Trophoblast cell (in vitro differentiated cells and primary cell): ENCODE data around the gene INCENP. TPM values are rescaled to one million over a fixed set of nuclear protein-coding genes. Genes with fewer than 3 reads are reported as not detected.
A peak's percentile ranks its signal among the peaks of the same experiment; 100 is the strongest.

ENCODE experiments used
- DNase-seq, 2 donors: peaks; one replicate each; pipeline ENCODE4 v3.0.0-alpha.2; 2016
- H2AFZ ChIP-seq: 2 replicates; pipeline ENCODE4 v1.6.1; 2013; ENCODE audit warnings: low read length, moderate library complexity, mild to moderate bottlenecking; ENCODE audit not compliant: insufficient read depth, poor library complexity
- H2AK5ac ChIP-seq: 2 replicates; pipeline ENCODE4 v1.6.1; 2013; ENCODE audit warnings: mild to moderate bottlenecking, low read length
- H2BK120ac ChIP-seq: 2 replicates; pipeline ENCODE4 v1.6.1; 2013; ENCODE audit warnings: low read length, mild to moderate bottlenecking, moderate library complexity; ENCODE audit not compliant: insufficient read depth, poor library complexity
- H2BK12ac ChIP-seq: 2 replicates; pipeline ENCODE4 v1.6.1; 2013; ENCODE audit warnings: mild to moderate bottlenecking, low read length, moderate library complexity
- H2BK5ac ChIP-seq: 2 replicates; pipeline ENCODE4 v1.6.1; 2013; ENCODE audit warnings: low read length, low read depth, moderate library complexity, mild to moderate bottlenecking; ENCODE audit not compliant: poor library complexity
- H3K14ac ChIP-seq: 2 replicates; pipeline ENCODE4 v1.6.1; 2013; ENCODE audit warnings: mild to moderate bottlenecking, low read length
- H3K18ac ChIP-seq: 2 replicates; pipeline ENCODE4 v1.6.1; 2013; ENCODE audit warnings: mild to moderate bottlenecking, low read length
- H3K23ac ChIP-seq: 2 replicates; pipeline ENCODE4 v1.6.1; 2013; ENCODE audit warnings: low read length
- H3K27ac ChIP-seq: 2 replicates; pipeline ENCODE4 v1.5.1; 2013; ENCODE audit warnings: low read depth, mild to moderate bottlenecking, inconsistent platforms, low read length, moderate library complexity
- H3K27me3 ChIP-seq: 2 replicates; pipeline ENCODE4 v1.6.1; 2013; ENCODE audit warnings: inconsistent platforms, mild to moderate bottlenecking, low read length, moderate library complexity; ENCODE audit not compliant: insufficient read depth
- H3K36me3 ChIP-seq, 2 experiments: 1 replicate in 1 of 2; 2 replicates in 1 of 2; pipeline ENCODE4 v1.6.1; 2013; ENCODE audit warnings: low read length in 2 of 2, mild to moderate bottlenecking in 2 of 2, moderate library complexity in 1 of 2; ENCODE audit not compliant: insufficient read depth in 2 of 2, control insufficient read depth in 1 of 2
- H3K4ac ChIP-seq: 2 replicates; pipeline ENCODE4 v1.6.1; 2013; ENCODE audit warnings: low read depth, mild to moderate bottlenecking, low read length, moderate library complexity
- H3K4me1 ChIP-seq, 2 experiments: 1 replicate in 1 of 2; 2 replicates in 1 of 2; pipeline ENCODE4 v1.6.1; 2013; ENCODE audit warnings: low read length in 2 of 2, mild to moderate bottlenecking in 2 of 2, moderate library complexity in 1 of 2; ENCODE audit not compliant: insufficient read depth in 2 of 2, control insufficient read depth in 1 of 2
- H3K4me2 ChIP-seq: 2 replicates; pipeline ENCODE4 v1.6.1; 2013; ENCODE audit warnings: inconsistent platforms, mild to moderate bottlenecking, low read length, moderate library complexity
- H3K4me3 ChIP-seq: 2 replicates; pipeline ENCODE4 v1.5.1; 2013; ENCODE audit warnings: mild to moderate bottlenecking, low read depth, low read length, inconsistent platforms
- H3K79me1 ChIP-seq: one replicate; pipeline ENCODE4 v1.6.1; 2013; ENCODE audit warnings: low read length
- H3K79me2 ChIP-seq: 2 replicates; pipeline ENCODE4 v1.6.1; 2013; ENCODE audit warnings: low read length, mild to moderate bottlenecking; ENCODE audit not compliant: control insufficient read depth, insufficient read depth, poor library complexity
- H3K9ac ChIP-seq: 2 replicates; pipeline ENCODE4 v1.6.1; 2013; ENCODE audit warnings: mild to moderate bottlenecking, low read length
- H3K9me3 ChIP-seq: 2 replicates; pipeline ENCODE4 v1.6.1; 2013; ENCODE audit warnings: low read depth, mild to moderate bottlenecking, control low read depth, inconsistent platforms, low read length; ENCODE audit not compliant: insufficient read depth
- H4K12ac ChIP-seq: 2 replicates; pipeline ENCODE4 v1.6.1; 2013; ENCODE audit warnings: low read depth, mild to moderate bottlenecking, low read length, moderate library complexity
- H4K8ac ChIP-seq: 2 replicates; pipeline ENCODE4 v1.6.1; 2013; ENCODE audit warnings: low read depth, mild to moderate bottlenecking, low read length, moderate library complexity
- H4K91ac ChIP-seq: one replicate; pipeline ENCODE4 v1.6.1; 2013; ENCODE audit warnings: low read depth, mild to moderate bottlenecking, low read length, moderate library complexity
- WGBS: extraction: QIAGEN DNeasy Blood & Tissue Kit; methylation state at CpG from one replicate; pipeline ENCODE4 v1.1.7; 2013; ENCODE audit warnings: missing lambda C conversion rate; ENCODE audit not compliant: insufficient read length, insufficient coverage; ENCODE audit errors: extremely low coverage; 5-methylcytosine and 5-hydroxymethylcytosine counted together
- polyA plus RNA-seq: library from polyadenylated mRNA; stranded (reverse); fragments of 200-250 nt; gene quantifications from 2 replicates; pipeline ENCODE4 v1.2.3, GENCODE V29; 2013

Gene INCENP
- polyA plus RNA-seq, result 36.7 and 38.4 TPM in 2 replicates

DNA sequence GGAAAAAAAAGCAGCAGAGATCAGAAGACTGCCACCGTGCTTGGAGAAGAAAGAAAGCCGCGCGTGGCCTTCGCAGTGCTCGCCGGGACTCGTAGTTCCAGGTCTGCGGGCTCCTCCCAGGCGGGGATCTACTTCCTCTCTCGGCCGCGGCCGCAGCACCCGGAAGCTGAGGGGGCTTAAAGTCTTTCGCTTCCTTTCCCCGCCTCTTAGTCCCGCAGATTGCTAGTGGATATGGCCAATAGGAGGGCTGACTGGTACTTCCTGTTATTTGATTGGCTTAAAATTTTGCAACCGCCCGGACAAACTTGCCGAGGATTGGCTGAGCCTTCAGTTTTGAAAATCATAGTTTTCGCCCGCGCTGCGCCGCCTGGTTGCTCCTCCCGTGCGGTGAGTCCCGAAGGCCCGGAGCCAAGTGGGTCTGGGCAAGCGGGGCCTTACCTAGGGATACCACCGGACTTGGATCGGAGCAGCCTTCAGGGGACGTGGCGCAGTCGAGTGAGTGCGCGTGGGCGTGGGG, at the start of gene INCENP:
Gene INCENP (plus strand): TSS at position 343 of the 517 bp plus-strand sequence. CDS start 4,151 bp downstream, outside the sequence.
- peak within 1 kb of the TSS; percentile 82 for H3K18ac ChIP-seq
- peaks cover 4% of the 10 kb centered on the region for H3K79me1 ChIP-seq
- peak within 1 kb of the TSS; percentile 97 for H3K4me3 ChIP-seq
- peak within 1 kb of the TSS; percentile 19 for H2BK12ac ChIP-seq
- H3K27ac ChIP-seq, result peak within 1 kb of the TSS; percentile 11
- peak within 1 kb of the TSS; percentile 5 for H2AK5ac ChIP-seq
- H3K9me3 ChIP-seq, result peaks cover 3% of the 10 kb centered on the region
- H4K91ac ChIP-seq, result peak within 1 kb of the TSS; percentile 84
- peak within 1 kb of the TSS; percentile 73 for H2BK5ac ChIP-seq
- H3K23ac ChIP-seq, result no peak within 1 kb of the TSS
- H3K4me2 ChIP-seq, result peak within 1 kb of the TSS; percentile 84
- H3K4ac ChIP-seq, result peak within 1 kb of the TSS; percentile 82
- peak within 1 kb of the TSS; percentile 52 for H3K14ac ChIP-seq
- peaks cover 14% of the 10 kb centered on the region for H3K79me2 ChIP-seq
- H4K12ac ChIP-seq, result peak within 1 kb of the TSS; percentile 71
- peak within 1 kb of the TSS; percentile 16 for H2BK120ac ChIP-seq
- H4K8ac ChIP-seq, result peak within 1 kb of the TSS; percentile 90
- DNase-seq, result peak; percentile 99
- H3K36me3 ChIP-seq, result peaks cover 8 to 9% of the 10 kb centered on the region in 2 experiments
- WGBS, result no CpG with 5 or more reads among the region's 39 CpGs
- H2AFZ ChIP-seq, result peak within 1 kb of the TSS; percentile 85
- peaks cover 8 to 12% of the 10 kb centered on the region in 2 experiments for H3K4me1 ChIP-seq
- no peaks in the 10 kb centered on the region for H3K27me3 ChIP-seq
- peak within 1 kb of the TSS; percentile 92 for H3K9ac ChIP-seq

DNA sequence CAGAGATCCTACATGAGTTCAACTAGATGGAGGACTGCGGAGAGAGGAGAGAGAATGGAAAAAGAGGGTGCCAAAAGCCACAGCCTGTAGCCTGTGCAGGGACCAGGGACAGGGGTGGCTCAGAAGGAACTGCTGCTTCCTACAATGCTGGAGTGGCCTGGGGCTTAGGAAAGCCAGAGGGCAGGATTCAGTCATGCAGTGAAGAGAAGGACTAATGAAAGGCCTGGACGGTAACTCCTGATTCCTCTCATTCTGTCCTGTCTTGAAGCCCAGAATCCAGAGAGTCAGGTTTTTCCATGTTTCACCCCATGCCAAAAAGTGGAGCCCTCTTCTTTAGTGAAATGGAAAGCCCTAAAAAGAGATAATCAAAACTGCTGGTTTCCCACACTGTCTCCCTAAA, 48.4 kb upstream of the INCENP start:
- H3K9ac ChIP-seq, result no peak overlapping the region
- H2BK12ac ChIP-seq, result no peak overlapping the region
- no peak overlapping the region for H3K14ac ChIP-seq
- no peak overlapping the region for H2AK5ac ChIP-seq
- H3K4ac ChIP-seq, result no peak overlapping the region
- H3K23ac ChIP-seq, result no peak overlapping the region
- H3K79me2 ChIP-seq, result no peaks in the 10 kb centered on the region
- no peaks in the 10 kb centered on the region for H3K4me1 ChIP-seq
- H4K91ac ChIP-seq, result no peak overlapping the region
- H3K4me2 ChIP-seq, result no peak overlapping the region
- no peaks in the 10 kb centered on the region for H3K36me3 ChIP-seq
- peak overlapping the region; percentile 54 for H3K27ac ChIP-seq
- H3K4me3 ChIP-seq, result no peak overlapping the region
- no peak overlapping the region for H4K12ac ChIP-seq
- no peak overlapping the region for H2AFZ ChIP-seq
- H2BK5ac ChIP-seq, result peak overlapping the region; percentile 46
- no peak overlapping the region for H4K8ac ChIP-seq
- H3K18ac ChIP-seq, result no peak overlapping the region
- no peaks in the 10 kb centered on the region for H3K27me3 ChIP-seq
- DNase-seq, result peak; percentile 52 to 71
- H3K9me3 ChIP-seq, result no peaks in the 10 kb centered on the region
- no CpG with 5 or more reads among the region's 2 CpGs for WGBS
- peaks cover 5% of the 10 kb centered on the region for H3K79me1 ChIP-seq
- H2BK120ac ChIP-seq, result peak overlapping the region; percentile 38

DNA sequence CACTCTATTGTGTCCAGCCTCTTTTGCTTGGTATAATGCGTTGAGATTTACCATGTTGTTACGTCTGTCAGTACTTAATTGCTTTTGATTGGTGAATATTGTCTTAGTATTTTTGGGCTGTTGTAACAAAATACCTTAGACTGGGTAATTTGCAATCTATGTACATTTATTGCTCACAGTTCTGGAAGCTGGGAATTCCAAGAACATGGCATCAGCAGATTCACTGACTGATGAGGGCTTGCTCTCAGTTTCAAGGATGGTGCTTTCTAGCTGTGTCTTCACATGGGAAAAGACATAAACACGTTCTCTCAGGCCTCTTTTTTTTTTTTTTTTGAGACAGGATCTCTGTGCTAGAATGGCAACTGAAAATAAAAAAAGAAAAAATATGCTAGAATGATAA, 46.7 kb upstream of the INCENP start:
- no peak overlapping the region for H4K91ac ChIP-seq
- no peak overlapping the region for H3K27ac ChIP-seq
- DNase-seq, result peak; percentile 60 to 86
- no CpG with 5 or more reads among the region's 3 CpGs for WGBS
- H3K4me1 ChIP-seq, result no peaks in the 10 kb centered on the region
- H4K8ac ChIP-seq, result no peak overlapping the region
- no peak overlapping the region for H2AFZ ChIP-seq
- H3K4ac ChIP-seq, result no peak overlapping the region
- peaks cover 7% of the 10 kb centered on the region for H3K79me1 ChIP-seq
- no peaks in the 10 kb centered on the region for H3K9me3 ChIP-seq
- no peak overlapping the region for H3K23ac ChIP-seq
- no peak overlapping the region for H3K9ac ChIP-seq
- H3K4me2 ChIP-seq, result no peak overlapping the region
- no peaks in the 10 kb centered on the region for H3K36me3 ChIP-seq
- H3K18ac ChIP-seq, result no peak overlapping the region
- no peaks in the 10 kb centered on the region for H3K27me3 ChIP-seq
- no peaks in the 10 kb centered on the region for H3K79me2 ChIP-seq
- H3K14ac ChIP-seq, result no peak overlapping the region
- H2BK12ac ChIP-seq, result no peak overlapping the region
- H4K12ac ChIP-seq, result no peak overlapping the region
- H3K4me3 ChIP-seq, result no peak overlapping the region
- H2BK120ac ChIP-seq, result no peak overlapping the region
- no peak overlapping the region for H2AK5ac ChIP-seq
- no peak overlapping the region for H2BK5ac ChIP-seq

DNA sequence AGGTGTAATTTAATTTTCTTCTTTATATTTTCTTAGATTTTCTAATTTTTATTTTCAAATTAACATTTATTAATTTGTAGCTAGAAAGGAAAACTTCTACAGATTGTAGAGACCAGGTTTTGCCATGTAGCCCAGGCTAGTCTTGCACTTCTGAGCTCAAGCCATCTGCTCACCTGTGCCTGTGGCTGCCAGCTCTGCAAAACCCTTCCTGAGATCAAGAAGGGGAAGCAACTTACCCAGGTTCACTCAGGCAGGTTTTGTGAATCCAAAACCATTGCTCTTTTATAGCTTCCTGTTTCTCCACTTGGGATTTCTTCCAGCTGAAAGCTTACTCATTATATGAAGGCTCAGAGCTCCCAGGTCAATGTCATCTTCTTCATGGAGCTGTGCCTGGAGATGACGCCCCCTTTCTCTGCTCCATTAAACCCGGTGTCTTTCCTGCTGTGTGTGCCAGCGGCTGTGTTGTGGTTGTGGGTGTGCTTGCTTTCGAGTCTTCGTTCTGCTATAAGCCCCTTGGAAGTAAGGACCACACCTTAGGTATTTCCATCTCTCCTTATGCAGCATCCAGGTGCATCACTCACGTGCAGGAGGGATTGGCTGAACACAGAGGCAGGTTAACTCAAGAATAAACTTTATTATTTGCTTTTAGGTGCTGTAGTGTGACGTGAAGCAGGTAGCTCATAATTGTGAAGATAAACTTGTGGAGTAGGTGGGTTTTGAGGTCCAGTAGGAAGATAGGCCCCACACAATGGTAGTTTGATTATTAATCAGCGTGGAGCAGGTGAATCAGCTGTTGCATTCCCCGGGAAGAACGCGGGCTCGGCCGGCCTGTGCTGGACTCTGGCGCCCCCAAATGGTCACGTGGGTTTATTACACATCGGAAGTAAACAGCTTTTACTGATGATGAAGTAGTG, 42.2 kb upstream of the INCENP start:
- Histone ChIP-seq H4K91ac (no peak overlapping the region), H2BK5ac (no peak overlapping the region), H3K79me2 (no peaks in the 10 kb centered on the region), H3K9me3 (no peaks in the 10 kb centered on the region), H3K79me1 (peaks cover 2% of the 10 kb centered on the region), H4K12ac (no peak overlapping the region), H2BK12ac (no peak overlapping the region), H2AFZ (no peak overlapping the region), H3K4ac (no peak overlapping the region), H2BK120ac (no peak overlapping the region), H3K27ac (no peak overlapping the region), H3K23ac (no peak overlapping the region), H3K4me1 (no peaks in the 10 kb centered on the region), H3K14ac (no peak overlapping the region), H2AK5ac (no peak overlapping the region), H3K9ac (no peak overlapping the region), H3K4me3 (no peak overlapping the region), H3K27me3 (no peaks in the 10 kb centered on the region), H3K36me3 (no peaks in the 10 kb centered on the region), H3K4me2 (no peak overlapping the region), H3K18ac (no peak overlapping the region), H4K8ac (no peak overlapping the region)
- peak; percentile 66 to 80 for DNase-seq
- no CpG with 5 or more reads among the region's 16 CpGs for WGBS
